DOHH2 (cell line): ENCODE results near the gene HDGFL1.

Experiments
- H3F3A ChIP-seq: fragments of 200-600 bp; sonication (generic), shearing (Covaris generic); 2 replicates; pipeline ENCODE4 v1.6.0; 2016; ENCODE audit warnings: antibody characterized with exemption, mild to moderate bottlenecking; ENCODE audit not compliant: control insufficient read depth, insufficient read depth
- H3K27ac ChIP-seq: fragments of 200-600 bp; sonication (generic); 2 replicates; pipeline ENCODE4 v1.5.1; 2014; ENCODE audit warnings: low read depth, mild to moderate bottlenecking, low read length, moderate library complexity
- H3K27me3 ChIP-seq: fragments of 200-600 bp; sonication (generic); 2 replicates; pipeline ENCODE4 v1.6.1; 2014; ENCODE audit warnings: mild to moderate bottlenecking, low read length, mixed read lengths; ENCODE audit not compliant: control insufficient read depth
- H3K36me3 ChIP-seq: fragments of 200-600 bp; sonication (generic); 2 replicates; pipeline ENCODE4 v1.6.1; 2014; ENCODE audit warnings: mild to moderate bottlenecking, low read length, moderate library complexity, mixed read lengths; ENCODE audit not compliant: control insufficient read depth
- H3K4me1 ChIP-seq: fragments of 200-600 bp; sonication (generic); 2 replicates; pipeline ENCODE4 v1.6.1; 2014; ENCODE audit warnings: mild to moderate bottlenecking, low read length, mixed read lengths; ENCODE audit not compliant: control insufficient read depth
- H3K4me2 ChIP-seq: fragments of 200-600 bp; sonication (generic); 2 replicates; pipeline ENCODE4 v1.6.0; 2014; ENCODE audit warnings: mild to moderate bottlenecking, low read length, moderate library complexity
- H3K4me3 ChIP-seq: fragments of 200-600 bp; sonication (generic); 2 replicates; pipeline ENCODE4 v1.5.1; 2014; ENCODE audit warnings: mild to moderate bottlenecking, low read length, mixed read lengths
- H3K79me2 ChIP-seq: fragments of 200-600 bp; sonication (generic); 2 replicates; pipeline ENCODE4 v1.6.1; 2014; ENCODE audit warnings: mild to moderate bottlenecking, low read length, mixed read lengths; ENCODE audit not compliant: control insufficient read depth
- H3K9me2 ChIP-seq: fragments of 200-600 bp; sonication (generic); replicated peaks from 2 replicates; pipeline ENCODE4 v1.6.1; 2014; ENCODE audit warnings: mild to moderate bottlenecking, low read length, mixed read lengths; ENCODE audit not compliant: control insufficient read depth
- H3K9me3 ChIP-seq: fragments of 200-600 bp; sonication (generic); 2 replicates; pipeline ENCODE4 v1.6.1; 2014; ENCODE audit warnings: antibody characterized with exemption, low read length, mixed read lengths; ENCODE audit not compliant: control insufficient read depth, insufficient read depth
- H4K20me1 ChIP-seq: fragments of 200-600 bp; sonication (generic); 2 replicates; pipeline ENCODE4 v1.6.0; 2014; ENCODE audit warnings: low read depth, mild to moderate bottlenecking, antibody characterized with exemption, low read length, moderate library complexity; ENCODE audit not compliant: control insufficient read depth, insufficient read depth
- EZH2phosphoT487 ChIP-seq: fragments of 200-600 bp; sonication (generic); IDR thresholded peaks from 2 replicates; pipeline ENCODE4 v1.6.1; 2017; ENCODE audit warnings: borderline replicate concordance, mild to moderate bottlenecking, antibody characterized with exemption, low read length, moderate library complexity, mixed read lengths
- TF ChIP-seq, protein P1 (sequence below): fragments of 200-600 bp; sonication (generic); IDR thresholded peaks from one replicate; pipeline ENCODE4 v1.5.1; 2014; ENCODE audit warnings: antibody characterized with exemption, mild to moderate bottlenecking, low read depth, low read length; ENCODE audit not compliant: poor library complexity, severe bottlenecking

The HDGFL1 gene

DNA sequence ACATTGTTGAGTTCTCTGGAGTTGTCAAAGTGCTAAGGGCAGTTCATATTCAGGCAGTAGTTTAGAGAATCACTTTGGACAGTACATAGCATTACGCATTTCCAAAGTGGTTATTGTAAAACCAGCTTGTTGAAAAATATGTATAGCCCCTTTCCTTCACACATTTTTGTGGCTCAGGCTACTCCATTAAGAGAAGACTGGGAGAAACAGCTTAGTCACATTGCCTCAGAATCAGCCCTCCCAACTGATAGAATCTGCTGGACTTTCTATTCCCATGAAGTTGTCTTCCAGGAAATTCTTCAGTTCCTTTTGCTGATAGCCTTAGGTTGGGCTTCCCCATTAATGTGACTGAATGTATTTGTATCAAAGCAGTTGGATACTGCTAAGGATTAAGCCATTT is 39.5 kb upstream of the HDGFL1 start:
- no peaks in the 10 kb centered on the region for H3K4me1 ChIP-seq
- no peak overlapping the region for H3K4me3 ChIP-seq
- H4K20me1 ChIP-seq: no peaks in the 10 kb centered on the region
- H3K9me2 ChIP-seq: no peaks in the 10 kb centered on the region
- H3K9me3 ChIP-seq: no peaks in the 10 kb centered on the region
- no peaks in the 10 kb centered on the region for H3F3A ChIP-seq
- no peaks in the 10 kb centered on the region for H3K79me2 ChIP-seq
- H3K27me3 ChIP-seq: no peaks in the 10 kb centered on the region
- H3K4me2 ChIP-seq: no peak overlapping the region
- TF ChIP-seq EZH2phosphoT487: no peak
- TF ChIP-seq, protein P1, sequence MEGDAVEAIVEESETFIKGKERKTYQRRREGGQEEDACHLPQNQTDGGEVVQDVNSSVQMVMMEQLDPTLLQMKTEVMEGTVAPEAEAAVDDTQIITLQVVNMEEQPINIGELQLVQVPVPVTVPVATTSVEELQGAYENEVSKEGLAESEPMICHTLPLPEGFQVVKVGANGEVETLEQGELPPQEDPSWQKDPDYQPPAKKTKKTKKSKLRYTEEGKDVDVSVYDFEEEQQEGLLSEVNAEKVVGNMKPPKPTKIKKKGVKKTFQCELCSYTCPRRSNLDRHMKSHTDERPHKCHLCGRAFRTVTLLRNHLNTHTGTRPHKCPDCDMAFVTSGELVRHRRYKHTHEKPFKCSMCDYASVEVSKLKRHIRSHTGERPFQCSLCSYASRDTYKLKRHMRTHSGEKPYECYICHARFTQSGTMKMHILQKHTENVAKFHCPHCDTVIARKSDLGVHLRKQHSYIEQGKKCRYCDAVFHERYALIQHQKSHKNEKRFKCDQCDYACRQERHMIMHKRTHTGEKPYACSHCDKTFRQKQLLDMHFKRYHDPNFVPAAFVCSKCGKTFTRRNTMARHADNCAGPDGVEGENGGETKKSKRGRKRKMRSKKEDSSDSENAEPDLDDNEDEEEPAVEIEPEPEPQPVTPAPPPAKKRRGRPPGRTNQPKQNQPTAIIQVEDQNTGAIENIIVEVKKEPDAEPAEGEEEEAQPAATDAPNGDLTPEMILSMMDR: no peak
- no peaks in the 10 kb centered on the region for H3K36me3 ChIP-seq
- H3K27ac ChIP-seq: no peak overlapping the region

DNA sequence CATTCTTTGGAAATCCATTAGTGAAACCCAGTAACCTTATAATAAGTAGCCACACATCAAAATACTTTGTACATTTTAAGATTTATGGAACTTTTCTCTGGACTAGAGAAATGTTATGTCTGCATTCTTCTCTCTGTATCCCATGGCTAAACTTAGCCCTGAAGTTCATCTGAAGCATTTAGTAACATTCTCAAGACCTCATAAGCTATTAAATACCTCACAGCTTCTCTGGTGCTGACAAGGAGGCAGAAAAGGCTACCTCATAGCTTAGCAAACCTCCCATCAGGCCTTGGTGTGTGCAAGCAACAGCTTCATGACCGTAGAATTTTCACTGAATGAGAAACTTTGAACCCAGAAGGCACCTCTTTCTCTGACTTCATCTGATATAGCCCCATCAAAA is 38.9 kb upstream of the HDGFL1 start:
- Histone ChIP-seq H3K4me1 (no peaks in the 10 kb centered on the region), H3K9me2 (no peaks in the 10 kb centered on the region), H3K27me3 (no peaks in the 10 kb centered on the region), H3F3A (no peaks in the 10 kb centered on the region), H3K4me3 (no peak overlapping the region), H3K4me2 (no peak overlapping the region), H3K27ac (no peak overlapping the region), H3K36me3 (no peaks in the 10 kb centered on the region), H4K20me1 (no peaks in the 10 kb centered on the region), H3K79me2 (no peaks in the 10 kb centered on the region), H3K9me3 (no peaks in the 10 kb centered on the region)
- TF ChIP-seq, protein P1: no peak
- TF ChIP-seq EZH2phosphoT487: no peak

DNA sequence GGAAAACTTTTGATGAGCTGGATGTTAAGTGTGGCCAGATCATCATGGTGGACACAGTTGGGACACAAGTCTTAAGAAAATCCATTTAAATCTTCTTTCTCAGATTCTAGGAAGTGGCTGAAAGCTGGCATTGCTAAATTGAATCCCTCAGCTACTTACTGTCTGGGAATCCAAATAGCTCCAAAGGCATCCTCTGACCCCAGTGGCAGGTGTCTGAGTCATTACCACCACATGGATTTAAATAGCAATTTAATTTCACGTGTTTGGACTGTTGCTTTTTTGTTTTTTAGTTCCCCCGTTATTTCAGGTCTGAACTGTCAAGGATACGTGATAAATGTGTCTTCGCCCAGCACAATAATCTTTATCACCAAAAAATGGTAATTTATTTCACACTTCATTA is 33.2 kb upstream of the HDGFL1 start:
- no peaks in the 10 kb centered on the region for H3K79me2 ChIP-seq
- TF ChIP-seq, protein P1: no peak
- TF ChIP-seq EZH2phosphoT487: no peak
- no peaks in the 10 kb centered on the region for H3K27me3 ChIP-seq
- H3F3A ChIP-seq: no peaks in the 10 kb centered on the region
- no peak overlapping the region for H3K4me3 ChIP-seq
- no peaks in the 10 kb centered on the region for H3K9me2 ChIP-seq
- H3K27ac ChIP-seq: no peak overlapping the region
- no peaks in the 10 kb centered on the region for H3K4me1 ChIP-seq
- no peaks in the 10 kb centered on the region for H4K20me1 ChIP-seq
- H3K9me3 ChIP-seq: no peaks in the 10 kb centered on the region
- no peak overlapping the region for H3K4me2 ChIP-seq
- no peaks in the 10 kb centered on the region for H3K36me3 ChIP-seq

DNA sequence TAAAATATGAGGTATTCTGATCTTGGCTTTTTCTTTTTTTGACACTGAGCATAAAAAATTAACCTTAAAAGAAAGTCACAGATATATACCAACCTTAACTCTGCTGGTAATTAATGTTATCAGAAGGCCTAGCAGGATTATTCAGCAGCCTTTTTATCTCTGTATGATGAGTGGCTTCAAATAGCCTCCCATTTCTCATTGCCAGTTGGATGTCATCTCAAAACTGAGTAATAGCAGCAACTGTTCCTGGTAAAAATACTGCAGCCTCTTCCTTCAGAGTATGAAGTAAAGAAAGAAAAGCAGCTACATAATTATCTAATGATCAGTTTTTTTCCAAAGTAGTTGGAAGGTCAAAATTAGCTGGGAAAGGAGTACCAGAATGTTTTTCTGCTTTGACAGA is 24.9 kb upstream of the HDGFL1 start:
- H3K4me2 ChIP-seq: no peak overlapping the region
- no peaks in the 10 kb centered on the region for H3F3A ChIP-seq
- H4K20me1 ChIP-seq: no peaks in the 10 kb centered on the region
- no peak overlapping the region for H3K27ac ChIP-seq
- H3K4me1 ChIP-seq: no peaks in the 10 kb centered on the region
- no peaks in the 10 kb centered on the region for H3K9me2 ChIP-seq
- TF ChIP-seq, protein P1: no peak
- no peak for TF ChIP-seq EZH2phosphoT487
- no peaks in the 10 kb centered on the region for H3K9me3 ChIP-seq
- no peaks in the 10 kb centered on the region for H3K36me3 ChIP-seq
- no peak overlapping the region for H3K4me3 ChIP-seq
- H3K27me3 ChIP-seq: no peaks in the 10 kb centered on the region
- H3K79me2 ChIP-seq: no peaks in the 10 kb centered on the region
